HEK293 (cell line): ENCODE results near the gene XPO4.

Experiments
- GFI1B ChIP-seq: fragments of 450-650 bp; formaldehyde crosslinking; IDR thresholded peaks from 2 replicates; pipeline ENCODE4 v1.5.1; 2016; ENCODE audit warnings: missing biosample characterization, missing genetic modification characterization
- ZNF121 ChIP-seq: fragments of 450-650 bp; formaldehyde crosslinking; IDR thresholded peaks from 2 replicates; pipeline ENCODE4 v1.5.1; 2016; ENCODE audit warnings: missing biosample characterization, missing genetic modification characterization
- ZNF274 ChIP-seq, 2 experiments: fragments of 200-500 bp in 1 of 2; fragments of 450-650 bp in 1 of 2; sonication (Bioruptor generic) in 1 of 2; formaldehyde crosslinking in 1 of 2; IDR thresholded peaks; 2 replicates each; pipeline versions ENCODE4 v1.5.1 to v1.6.1; 2014 to 2016; ENCODE audit warnings: borderline replicate concordance in 1 of 2, inconsistent platforms in 1 of 2, low read length in 1 of 2, missing biosample characterization in 1 of 2, missing genetic modification characterization in 1 of 2
- TF ChIP-seq, protein P1 (sequence below): fragments of 450-650 bp; formaldehyde crosslinking; IDR thresholded peaks from 2 replicates; pipeline ENCODE4 v1.5.1; 2016; ENCODE audit warnings: missing biosample characterization, missing genetic modification characterization

GRCh38 chr13:20882206-20882605 is 20.3 kb downstream of the XPO4 start:
- TF ChIP-seq, protein P1, sequence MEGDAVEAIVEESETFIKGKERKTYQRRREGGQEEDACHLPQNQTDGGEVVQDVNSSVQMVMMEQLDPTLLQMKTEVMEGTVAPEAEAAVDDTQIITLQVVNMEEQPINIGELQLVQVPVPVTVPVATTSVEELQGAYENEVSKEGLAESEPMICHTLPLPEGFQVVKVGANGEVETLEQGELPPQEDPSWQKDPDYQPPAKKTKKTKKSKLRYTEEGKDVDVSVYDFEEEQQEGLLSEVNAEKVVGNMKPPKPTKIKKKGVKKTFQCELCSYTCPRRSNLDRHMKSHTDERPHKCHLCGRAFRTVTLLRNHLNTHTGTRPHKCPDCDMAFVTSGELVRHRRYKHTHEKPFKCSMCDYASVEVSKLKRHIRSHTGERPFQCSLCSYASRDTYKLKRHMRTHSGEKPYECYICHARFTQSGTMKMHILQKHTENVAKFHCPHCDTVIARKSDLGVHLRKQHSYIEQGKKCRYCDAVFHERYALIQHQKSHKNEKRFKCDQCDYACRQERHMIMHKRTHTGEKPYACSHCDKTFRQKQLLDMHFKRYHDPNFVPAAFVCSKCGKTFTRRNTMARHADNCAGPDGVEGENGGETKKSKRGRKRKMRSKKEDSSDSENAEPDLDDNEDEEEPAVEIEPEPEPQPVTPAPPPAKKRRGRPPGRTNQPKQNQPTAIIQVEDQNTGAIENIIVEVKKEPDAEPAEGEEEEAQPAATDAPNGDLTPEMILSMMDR (tag by site-specific recombination), result no peak
- TF ChIP-seq GFI1B, result no peak
- no peak for TF ChIP-seq ZNF274 (IDR thresholded peaks at IDR 0.05; ENCODE audit: low read length)
- TF ChIP-seq ZNF274 (tag by site-specific recombination; IDR thresholded peaks at IDR 0.05; ENCODE audit: borderline replicate concordance), result no peak
- no peak for TF ChIP-seq ZNF121 (tag by site-specific recombination)
